ENCODE results near the gene PKD1L1.

Gene PKD1L1

DNA sequence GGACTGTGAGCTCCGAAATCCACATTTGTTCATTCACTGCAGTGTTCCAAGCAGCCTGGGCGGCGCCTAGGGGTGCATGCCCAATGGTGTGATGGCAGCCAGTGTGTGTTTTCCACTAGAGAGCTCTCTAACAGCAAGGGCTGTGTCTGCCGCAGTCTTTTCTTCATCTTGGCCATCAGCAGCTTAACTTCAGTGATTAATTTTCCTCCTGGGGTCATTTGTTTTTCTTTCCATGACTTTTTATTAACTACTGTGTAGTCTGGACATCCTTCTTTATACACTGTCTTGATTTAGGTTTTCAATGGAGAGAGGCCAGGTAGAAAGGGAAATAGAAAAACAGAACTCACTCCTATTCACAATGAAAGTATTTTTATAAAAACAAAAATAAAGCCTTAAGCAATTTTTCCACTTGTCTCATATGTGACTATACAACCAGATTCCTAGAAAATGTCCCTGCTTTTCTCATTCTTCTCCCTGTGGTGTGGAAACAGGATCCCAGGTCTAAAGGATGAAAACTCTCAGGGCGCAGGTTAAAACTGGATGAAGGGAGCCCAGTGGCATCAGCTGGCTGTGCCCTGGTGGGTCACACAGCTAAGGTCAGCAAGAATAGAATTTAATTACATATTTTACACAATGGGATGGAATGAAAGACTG, 176.8 kb downstream of the PKD1L1 start:
- DNase-seq (ENCODE audit: low read depth, low spot score): no peak
- TF ChIP-seq, protein P1, sequence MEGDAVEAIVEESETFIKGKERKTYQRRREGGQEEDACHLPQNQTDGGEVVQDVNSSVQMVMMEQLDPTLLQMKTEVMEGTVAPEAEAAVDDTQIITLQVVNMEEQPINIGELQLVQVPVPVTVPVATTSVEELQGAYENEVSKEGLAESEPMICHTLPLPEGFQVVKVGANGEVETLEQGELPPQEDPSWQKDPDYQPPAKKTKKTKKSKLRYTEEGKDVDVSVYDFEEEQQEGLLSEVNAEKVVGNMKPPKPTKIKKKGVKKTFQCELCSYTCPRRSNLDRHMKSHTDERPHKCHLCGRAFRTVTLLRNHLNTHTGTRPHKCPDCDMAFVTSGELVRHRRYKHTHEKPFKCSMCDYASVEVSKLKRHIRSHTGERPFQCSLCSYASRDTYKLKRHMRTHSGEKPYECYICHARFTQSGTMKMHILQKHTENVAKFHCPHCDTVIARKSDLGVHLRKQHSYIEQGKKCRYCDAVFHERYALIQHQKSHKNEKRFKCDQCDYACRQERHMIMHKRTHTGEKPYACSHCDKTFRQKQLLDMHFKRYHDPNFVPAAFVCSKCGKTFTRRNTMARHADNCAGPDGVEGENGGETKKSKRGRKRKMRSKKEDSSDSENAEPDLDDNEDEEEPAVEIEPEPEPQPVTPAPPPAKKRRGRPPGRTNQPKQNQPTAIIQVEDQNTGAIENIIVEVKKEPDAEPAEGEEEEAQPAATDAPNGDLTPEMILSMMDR (IDR thresholded peaks at IDR 0.05; ENCODE audit: insufficient read depth, low read length, missing control alignments): peak; percentile 20
- no peak overlapping the region for H3K4me3 ChIP-seq (ENCODE audit: low read depth, low read length)
- POLR2A ChIA-PET: interaction anchor here (1.1 to 1.7 kb wide), 2 partner anchors 12 to 171 kb away, joined by 5 to 6 read pairs; no protein-coding TSS in a partner anchor
- CTCF ChIA-PET: interaction anchor here (0.9 to 1.7 kb wide), 5 partner anchors 11 to 336 kb away, joined by 3 to 6 read pairs (median 3); no protein-coding TSS in a partner anchor

DNA sequence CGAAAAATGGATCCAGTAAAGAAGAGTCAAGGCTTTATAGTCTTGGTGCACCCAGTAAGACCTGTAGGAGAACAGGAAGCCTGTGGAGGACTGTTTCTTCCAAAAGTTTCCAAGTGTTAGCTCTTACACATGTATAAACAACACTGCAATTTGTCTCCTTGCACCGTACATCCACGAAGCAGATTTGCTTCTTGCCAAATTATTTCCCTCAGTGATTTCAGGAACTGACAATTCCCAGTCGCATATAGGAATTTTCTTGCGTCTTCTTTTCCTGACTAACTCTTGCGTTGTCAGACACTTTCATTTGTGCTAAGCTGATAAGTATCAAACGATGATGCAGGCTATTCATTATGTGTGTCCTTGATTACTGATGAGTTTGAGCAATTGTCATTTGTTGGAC, 182.1 kb downstream of the PKD1L1 start:
- H3K4me3 ChIP-seq (ENCODE audit: low read depth, low read length): no peak overlapping the region
- TF ChIP-seq, protein P1 (IDR thresholded peaks at IDR 0.05; ENCODE audit: insufficient read depth, low read length, missing control alignments): no peak
- ChIA-PET CTCF (interaction anchor here (1.6 kb wide), 1 partner anchor 53 kb away, joined by 4 read pairs; no protein-coding TSS in a partner anchor), POLR2A (no interaction called here)
- DNase-seq (ENCODE audit: low read depth, low spot score): no peak

DNA sequence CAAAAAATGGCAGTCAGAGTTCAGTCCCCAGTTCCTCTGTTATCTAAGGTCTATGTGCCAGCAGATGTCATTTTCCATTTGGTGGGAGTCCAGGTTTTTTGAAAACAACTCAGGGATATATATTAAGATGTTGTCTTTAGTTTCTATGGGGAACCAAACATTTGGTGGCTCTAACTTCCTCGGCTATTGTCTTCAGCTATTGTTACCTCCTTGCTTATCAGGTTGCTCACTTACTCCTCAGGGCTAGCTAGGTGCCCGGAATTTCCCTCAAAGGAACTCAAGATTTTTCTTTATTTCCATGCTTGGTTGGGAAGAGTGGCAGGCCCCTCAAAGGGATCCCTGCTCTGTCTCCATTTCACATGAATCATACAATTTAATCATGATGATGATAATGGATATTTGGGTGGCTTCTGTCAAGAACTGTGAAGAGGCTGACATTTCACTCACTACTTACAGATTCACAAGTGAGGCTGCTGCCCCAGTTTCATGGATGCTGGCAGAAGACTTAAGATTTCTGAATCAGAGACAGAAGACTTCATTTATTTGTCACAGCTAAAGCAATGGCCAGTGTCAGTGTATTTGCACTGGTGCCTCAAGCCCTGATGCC, 182.8 kb downstream of the PKD1L1 start:
- TF ChIP-seq, protein P1 (IDR thresholded peaks at IDR 0.05; ENCODE audit: insufficient read depth, low read length, missing control alignments): no peak
- ChIA-PET POLR2A (no interaction called here), CTCF (no interaction called here)
- DNase-seq (ENCODE audit: low read depth, low spot score): no peak
- H3K4me3 ChIP-seq (ENCODE audit: low read depth, low read length): no peak overlapping the region

DNA sequence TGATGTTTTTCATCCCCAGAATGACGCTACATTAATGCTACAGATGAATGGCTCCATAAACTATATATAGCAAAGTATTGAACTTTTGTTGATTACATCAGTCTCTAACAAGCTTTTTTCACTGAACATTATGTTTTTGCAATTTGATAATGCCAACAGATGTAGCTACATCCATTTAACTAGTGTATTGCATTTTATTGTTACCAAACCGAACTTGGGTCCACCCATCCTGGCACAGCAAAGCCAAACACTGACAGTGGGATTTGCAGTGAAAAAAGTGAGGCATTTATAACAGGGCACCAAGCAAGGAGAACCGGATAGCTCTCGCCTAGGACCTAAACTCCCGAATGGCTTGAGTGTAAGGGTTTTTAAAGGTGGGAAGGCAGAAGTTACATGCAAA, 183.5 kb downstream of the PKD1L1 start:
- TF ChIP-seq, protein P1 (IDR thresholded peaks at IDR 0.05; ENCODE audit: insufficient read depth, low read length, missing control alignments): no peak

DNA sequence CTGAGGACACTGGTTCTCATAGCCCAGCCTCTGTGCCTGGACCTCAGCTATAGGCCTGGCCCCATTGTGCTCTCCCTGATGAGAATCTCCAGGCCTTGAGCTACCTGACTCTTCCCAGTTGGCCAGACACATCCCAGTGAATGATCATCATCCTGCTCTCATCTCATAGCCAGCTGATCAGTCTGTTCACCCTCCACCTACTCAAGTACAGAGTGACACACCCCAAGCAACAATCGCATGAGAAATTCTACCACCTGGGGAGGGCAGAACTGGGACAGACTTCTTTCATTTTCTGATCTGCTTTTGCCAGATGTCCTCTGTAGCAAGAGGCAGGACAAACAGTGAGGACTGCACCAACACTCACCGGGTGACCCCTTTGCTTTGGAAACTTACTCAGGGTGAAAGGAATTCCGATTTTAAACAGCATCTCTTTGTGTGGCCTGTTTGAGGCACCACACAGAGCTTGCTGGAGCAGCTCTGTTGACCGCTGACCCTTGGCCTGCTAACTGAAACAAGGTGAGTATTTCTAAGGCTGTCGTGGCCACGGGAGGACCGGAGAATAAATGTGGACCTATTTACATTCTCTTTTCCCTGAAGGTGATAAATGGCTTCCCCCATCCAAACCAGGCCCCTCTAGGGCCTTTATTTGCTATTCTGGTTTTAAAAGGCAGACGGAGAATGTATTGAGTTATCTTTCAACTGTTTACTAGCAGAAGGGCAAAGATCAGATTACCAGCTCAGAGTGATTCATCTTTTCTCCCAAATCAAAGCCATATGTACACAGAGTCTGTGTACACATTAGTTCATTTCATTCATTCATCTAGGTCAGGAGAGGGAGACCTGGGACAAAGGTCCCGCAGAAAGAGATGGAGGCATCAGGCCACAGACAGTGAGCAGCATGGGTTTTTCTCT, 184.9 kb downstream of the PKD1L1 start:
- H3K4me3 ChIP-seq (ENCODE audit: low read depth, low read length): no peak overlapping the region
- ChIA-PET CTCF (interaction anchor here (1.2 to 3.1 kb wide), 2 partner anchors 56 to 63 kb away, joined by 3 to 11 read pairs; no protein-coding TSS in a partner anchor), POLR2A (interaction anchor here (1.8 kb wide), 1 partner anchor 23 kb away, joined by 4 read pairs; no protein-coding TSS in a partner anchor)
- TF ChIP-seq, protein P1 (IDR thresholded peaks at IDR 0.05; ENCODE audit: insufficient read depth, low read length, missing control alignments): no peak
- DNase-seq (ENCODE audit: low read depth, low spot score): no peak

More for the DNA sequence above, 183.5 kb downstream of the PKD1L1 start:
- ChIA-PET POLR2A (interaction anchor here (0.6 kb wide), 1 partner anchor 112 kb away, joined by 3 read pairs; no protein-coding TSS in a partner anchor), CTCF (interaction anchor here (0.7 to 1.2 kb wide), 5 partner anchors 11 to 329 kb away, joined by 3 to 5 read pairs (median 3); no protein-coding TSS in a partner anchor)
- no peak for DNase-seq (ENCODE audit: low read depth, low spot score)
- no peak overlapping the region for H3K4me3 ChIP-seq (ENCODE audit: low read depth, low read length)

Measured in AG04449 (cell line).